Esophagus squamous epithelium (tissue), 4 donors: ENCODE data around the gene RSPH9.

Source experiments
- CTCF ChIP-seq, 6 experiments: fragments of 450-650 bp in 4 of 6; fragments of 200-600 bp in 2 of 6; sonication (generic) in 2 of 6; IDR thresholded peaks; one replicate each; pipeline ENCODE4 v1.5.1; 2016 to 2019; ENCODE audit warnings: antibody characterized with exemption in 6 of 6, mild to moderate bottlenecking in 4 of 6, moderate library complexity in 4 of 6
- POLR2A ChIP-seq, 4 donors: fragments of 450-650 bp; IDR thresholded peaks; one replicate each; pipeline ENCODE4 v1.6.1; 2017; ENCODE audit warnings: antibody characterized with exemption in 4 of 4, mild to moderate bottlenecking in 4 of 4, moderate library complexity in 3 of 4

- TF ChIP-seq POLR2A (IDR thresholded peaks at IDR 0.05) = no peak
- TF ChIP-seq CTCF (IDR thresholded peaks at IDR 0.05) = no peak
Measured at GRCh38 chr6:43698584-43699349, 53.9 kb downstream of the RSPH9 start.
